GM21390 (cell line): Measurements from ENCODE around the gene TUBB3.
"Not testable (repeated sequence)": the region's sequence is repeated elsewhere in the genome, so short reads cannot be mapped to it uniquely, and the experiment has no call there.

ENCODE experiments used
- ATAC-seq: cut with Tn5 transposase; IDR thresholded peaks from one replicate; pipeline ENCODE4 v1.9.1; 2021; ENCODE audit not compliant: unreplicated experiment

TUBB3 gene

DNA sequence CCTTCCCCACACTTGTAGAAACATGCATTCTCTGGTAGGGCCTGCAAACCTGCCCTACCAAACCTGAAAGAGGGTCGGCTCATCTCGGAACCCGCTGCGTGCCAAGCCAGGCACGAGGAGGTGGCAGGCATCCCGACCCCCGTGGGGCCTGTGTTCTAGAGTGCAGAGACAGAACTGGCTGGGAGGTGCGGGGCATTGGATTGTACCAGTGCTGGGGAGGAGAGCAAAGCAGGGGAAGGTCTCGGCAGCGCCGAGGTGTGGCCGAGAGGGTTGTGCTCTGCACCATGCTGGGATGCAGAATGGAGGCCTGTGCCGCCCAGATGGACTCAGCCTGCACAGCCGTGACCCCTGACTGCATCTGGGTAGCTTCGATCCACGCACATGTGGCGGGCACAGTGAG lies 22.3 kb upstream of the TUBB3 start:
- ATAC-seq: no peak

- no peak for ATAC-seq
These were observed 20.2 kb upstream of the TUBB3 start for GRCh38 chr16:89902980-89903379.

DNA sequence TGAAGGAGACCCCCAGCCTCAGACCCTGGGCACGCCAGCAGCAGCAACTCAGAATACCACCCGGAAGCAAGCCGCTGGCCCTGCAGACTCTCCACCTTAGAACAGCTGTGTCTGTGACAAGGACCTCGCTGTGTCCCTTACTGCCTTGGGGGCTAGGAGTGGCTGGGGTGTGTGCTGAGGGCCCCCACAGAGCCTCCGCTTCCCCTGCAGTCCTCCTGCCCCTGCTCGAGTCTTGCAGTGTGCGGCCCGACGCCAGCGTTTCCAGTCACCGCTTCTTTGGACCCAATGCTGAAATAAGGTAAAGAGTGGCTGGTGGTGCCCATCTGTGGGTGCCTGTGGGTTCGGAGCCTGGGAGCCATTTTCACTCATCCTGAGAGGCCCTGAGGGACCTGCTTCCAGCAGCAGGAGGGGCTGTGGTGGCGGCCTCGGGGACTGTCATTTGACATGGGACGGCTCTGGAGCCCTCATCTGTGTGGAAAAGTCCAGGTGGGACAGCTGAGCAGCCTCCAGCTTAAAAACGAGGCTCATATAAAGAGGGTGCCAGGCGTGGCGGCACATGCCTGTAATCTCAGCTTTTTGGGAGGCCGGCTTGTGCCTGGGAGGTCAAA lies 19.1 kb upstream of the TUBB3 start:
- no peak for ATAC-seq

DNA sequence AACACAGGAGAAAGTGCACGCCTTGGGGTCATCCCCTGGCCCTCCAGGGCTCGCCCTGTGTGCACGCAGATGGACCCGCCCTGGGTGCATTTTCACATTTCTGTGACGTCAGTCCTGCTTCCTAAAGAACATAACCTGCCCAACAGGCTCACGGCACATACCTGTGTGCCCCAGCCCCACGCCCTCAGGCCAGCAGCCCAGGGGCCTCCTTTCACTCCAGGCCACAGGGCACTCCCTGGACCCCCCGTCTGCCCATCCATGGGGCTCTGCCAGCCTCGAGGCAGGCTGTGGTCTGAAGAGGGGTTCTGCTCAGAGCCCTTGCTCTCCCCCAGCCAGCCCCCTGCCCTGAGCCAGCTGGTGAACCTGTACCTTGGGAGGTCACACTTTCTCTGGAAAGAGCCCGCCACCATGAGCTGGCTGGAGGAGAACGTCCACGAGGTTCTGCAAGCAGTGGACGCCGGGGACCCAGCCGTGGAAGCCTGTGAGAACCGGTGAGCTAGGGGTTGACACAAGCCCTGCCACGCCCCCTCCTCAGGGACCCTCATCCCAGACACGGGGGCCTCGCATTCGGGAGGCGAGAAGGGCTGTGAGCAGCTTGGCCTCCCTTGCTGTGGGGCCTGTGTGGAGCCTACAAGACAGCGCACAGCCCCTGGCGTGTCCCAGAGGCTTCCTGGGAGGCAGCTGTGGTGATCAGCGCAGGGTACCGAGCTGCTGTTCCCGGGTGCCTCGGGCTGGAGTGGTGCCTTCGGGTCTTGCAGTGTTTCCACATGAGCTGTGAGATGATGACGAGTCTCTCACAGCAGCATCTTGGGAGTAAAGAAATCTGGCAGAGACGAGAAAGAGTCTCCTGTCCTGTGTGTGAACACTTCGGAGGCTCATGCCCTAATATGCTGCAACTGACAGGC lies 18.3 kb upstream of the TUBB3 start:
- no peak for ATAC-seq

- no peak for ATAC-seq
These were observed 17.5 kb upstream of the TUBB3 start for GRCh38 chr16:89905511-89906139.

GRCh38 chr16:89906140-89907025 lies 16.8 kb upstream of the TUBB3 start:
- ATAC-seq: no peak

DNA sequence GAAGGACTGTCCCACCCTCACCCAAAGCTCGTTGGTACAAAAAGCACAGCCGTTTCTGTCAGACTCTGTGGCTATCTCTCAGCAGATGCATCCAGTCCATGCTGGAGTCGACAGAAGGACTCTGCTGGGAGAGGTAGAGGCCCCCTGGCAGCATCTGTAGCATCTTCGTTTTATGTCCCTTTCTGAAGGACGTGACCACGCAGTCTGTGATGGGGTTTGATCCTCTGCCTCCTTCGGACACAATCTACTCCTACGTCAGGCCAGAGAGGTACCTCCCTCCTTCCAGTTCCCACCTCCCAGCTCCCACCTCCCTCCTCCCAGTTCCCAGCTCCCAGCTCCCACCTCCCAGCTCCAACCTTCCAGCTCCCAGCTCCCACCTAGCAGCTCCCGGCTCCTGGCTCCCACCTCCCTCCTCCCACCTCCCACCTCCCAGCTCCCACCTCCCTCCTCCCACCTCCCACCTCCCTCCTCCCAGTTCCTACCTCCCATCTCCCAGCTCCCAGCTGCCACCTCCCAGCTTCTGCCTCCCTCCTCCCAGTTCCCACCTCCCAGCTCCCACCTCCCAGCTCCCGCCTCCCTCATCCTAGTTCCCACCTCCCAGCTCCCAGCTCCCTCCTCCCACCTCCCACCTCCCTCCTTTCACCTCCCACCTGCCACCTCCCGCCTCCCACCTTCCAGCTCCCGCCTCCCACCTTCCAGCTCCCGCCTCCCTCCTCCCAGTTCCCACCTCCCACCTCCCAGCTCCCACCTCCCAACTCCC lies 15.9 kb upstream of the TUBB3 start:
- no peak for ATAC-seq

GRCh38 chr16:89908236-89908635 lies 14.9 kb upstream of the TUBB3 start:
- ATAC-seq: no peak

- ATAC-seq: peak; percentile 61
These were observed 13.1 kb upstream of the TUBB3 start for GRCh38 chr16:89909777-89910716.

GRCh38 chr16:89910717-89911354 lies 12.3 kb upstream of the TUBB3 start:
- ATAC-seq: no peak

DNA sequence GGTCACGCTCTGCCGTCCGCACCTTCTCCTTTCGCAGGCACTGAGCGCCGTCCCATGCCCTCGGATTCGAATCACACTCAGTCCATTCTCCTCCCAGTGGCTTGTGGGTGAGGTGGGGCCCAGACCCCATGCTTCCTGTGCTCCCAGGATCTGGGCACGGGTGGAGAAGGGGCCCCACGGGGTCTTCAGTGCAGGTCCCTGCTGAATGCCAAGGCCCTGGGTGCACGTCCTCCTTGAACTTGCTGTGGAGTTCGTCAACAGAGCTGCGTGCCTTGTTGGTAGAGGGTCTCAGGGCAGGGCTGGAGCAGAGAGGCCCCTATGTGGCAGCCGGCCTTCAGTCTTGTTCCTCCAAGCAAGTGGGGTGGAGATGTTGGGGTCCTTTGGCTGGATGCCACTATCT lies 11.8 kb upstream of the TUBB3 start:
- ATAC-seq: no peak

GRCh38 chr16:89912143-89912542 lies 11.0 kb upstream of the TUBB3 start:
- no peak for ATAC-seq

DNA sequence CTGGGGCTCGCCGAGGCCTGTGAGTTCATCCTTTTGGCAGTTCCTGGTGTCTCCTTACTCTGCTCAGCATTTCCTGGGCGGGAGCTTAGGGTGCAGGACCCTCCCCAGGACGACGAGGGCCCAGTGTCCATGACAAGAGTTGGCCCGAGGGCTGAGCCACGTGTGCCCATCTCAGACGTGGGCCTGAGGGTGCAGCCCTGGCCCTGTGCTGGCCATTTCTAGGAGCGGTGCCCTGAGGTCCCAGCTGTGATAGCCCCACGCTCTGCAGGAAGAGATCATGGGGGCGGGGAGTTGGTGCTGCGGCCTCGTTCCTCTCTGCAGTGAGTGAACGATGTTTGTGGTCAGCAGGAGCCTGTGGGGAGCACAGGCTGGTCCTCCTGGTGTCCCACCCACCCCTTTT lies 10.5 kb upstream of the TUBB3 start:
- ATAC-seq: no peak

- no peak for ATAC-seq
These were observed 9.4 kb upstream of the TUBB3 start for GRCh38 chr16:89913408-89914387.

DNA sequence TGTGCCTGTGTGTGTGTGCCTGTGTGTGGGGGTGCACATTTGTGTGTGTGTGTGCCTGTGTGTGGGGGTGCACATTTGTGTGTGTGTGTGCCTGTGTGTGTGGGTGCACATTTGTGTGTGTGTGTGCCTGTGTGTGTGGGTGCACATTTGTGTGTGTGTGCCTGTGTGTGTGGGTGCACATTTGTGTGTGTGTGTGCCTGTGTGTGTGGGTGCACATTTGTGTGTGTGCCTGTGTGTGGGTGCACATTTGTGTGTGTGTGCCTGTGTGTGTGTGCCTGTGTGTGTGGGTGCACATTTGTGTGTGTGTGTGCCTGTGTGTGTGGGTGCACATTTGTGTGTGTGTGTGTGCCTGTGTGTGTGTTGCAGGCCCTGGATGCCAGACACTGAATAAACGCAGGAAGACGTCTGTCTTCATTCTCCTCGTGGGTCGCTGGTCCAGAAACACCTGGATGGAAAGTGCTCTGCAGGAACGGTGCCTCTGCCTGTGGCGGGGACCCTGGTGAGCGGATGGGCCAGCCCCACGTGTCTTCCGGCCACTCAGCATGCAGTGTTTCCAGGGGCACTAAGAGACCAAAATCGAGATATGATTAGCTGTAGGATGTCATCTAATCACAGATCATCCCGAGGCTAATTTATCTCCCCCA lies 8.4 kb upstream of the TUBB3 start:
- not testable (repeated sequence) for ATAC-seq

GRCh38 chr16:89915303-89916232 lies 7.6 kb upstream of the TUBB3 start:
- no peak for ATAC-seq
